Prostate gland (tissue), 2 donors: ENCODE data around the gene SNCB. TPM values are rescaled to one million over a fixed set of nuclear protein-coding genes. Genes with fewer than 3 reads are reported as not detected.

Experiments
- DNase-seq: peaks from one replicate; pipeline ENCODE4 v3.0.0-alpha.2; 2019; ENCODE audit warnings: low spot score
- H3K27ac ChIP-seq, 2 donors: fragments of 200-600 bp; sonication (generic); 2 replicates each; pipeline ENCODE4 v1.5.1; 2017 to 2019
- H3K27me3 ChIP-seq: fragments of 200-600 bp; sonication (generic); replicated peaks from 2 replicates; pipeline ENCODE4 v1.5.1; 2019; ENCODE audit not compliant: insufficient read depth
- H3K36me3 ChIP-seq, 2 donors: fragments of 200-600 bp; sonication (generic); 1 replicate in 1 of 2; 2 replicates in 1 of 2; pipeline versions ENCODE4 v1.5.1 to v1.8.1; 2017 to 2019
- H3K4me1 ChIP-seq: fragments of 200-600 bp; sonication (generic); replicated peaks from 2 replicates; pipeline ENCODE4 v1.5.1; 2019
- H3K4me3 ChIP-seq, 2 donors: fragments of 200-600 bp; sonication (generic); 2 replicates each; pipeline ENCODE4 v1.5.1; 2017 to 2019
- H3K9me3 ChIP-seq: fragments of 200-600 bp; sonication (generic); 2 replicates; pipeline ENCODE4 v1.5.1; 2017
- CTCF ChIP-seq, 4 experiments: fragments of 200-600 bp in 2 of 4; fragments of 450-650 bp in 2 of 4; sonication (generic) in 2 of 4; IDR thresholded peaks; 1 replicate in 3 of 4; 2 replicates in 1 of 4; pipeline ENCODE4 v1.5.1; 2016 to 2019; ENCODE audit warnings: antibody characterized with exemption in 4 of 4, mild to moderate bottlenecking in 2 of 4, moderate library complexity in 2 of 4
- POLR2A ChIP-seq: fragments of 450-650 bp; IDR thresholded peaks from one replicate; pipeline ENCODE4 v1.6.1; 2016; ENCODE audit warnings: antibody characterized with exemption, mild to moderate bottlenecking
- POLR2AphosphoS5 ChIP-seq: sonication (generic); formaldehyde crosslinking; IDR thresholded peaks from one replicate; pipeline ENCODE4 v1.6.1; 2017; ENCODE audit warnings: antibody characterized with exemption
- WGBS: methylation state at CpG from one replicate; pipeline ENCODE4 v1.1.5; 2018; 5-methylcytosine and 5-hydroxymethylcytosine counted together
- intact Hi-C: fragments of 100-400 bp; cut with DNase I; formaldehyde crosslinking; loops from one replicate; pipeline ENCODE4 v1.14.2; 2022
- total RNA-seq, 2 donors: library from RNA; depleted of rRNA; stranded (reverse); fragments of >200 nt; gene quantifications; one replicate each; pipeline ENCODE4 v1.1.0, GENCODE V29; 2016

Gene SNCB
- total RNA-seq, 2 donors from 2014 or later = not detected

GRCh38 chr5:176642675-176643490 is 12.5 kb upstream of the SNCB start:
- 46% methylated on average over 13 of the region's 15 CpGs for WGBS
- Histone ChIP-seq H3K4me1 (no peaks in the 10 kb centered on the region), H3K9me3 (no peaks in the 10 kb centered on the region), H3K36me3 (no peaks in the 10 kb centered on the region), H3K27me3 (no peaks in the 10 kb centered on the region), H3K27ac (no peak overlapping the region), H3K4me3 (no peak overlapping the region)
- TF ChIP-seq POLR2A (no peak), CTCF (IDR thresholded peaks at IDR 0.05) (no peak), POLR2AphosphoS5 (no peak)
- DNase-seq = no peak
- intact Hi-C loops = loop anchor here (10.0 kb wide), 1 partner anchor 228 kb away; the partner anchor contains the start of gene CLTB

- H3K27ac ChIP-seq = no peak overlapping the region
- intact Hi-C loops = loop anchor here (10.0 kb wide), 1 partner anchor 226 kb away; the partner anchor contains the start of gene CLTB
- no peaks in the 10 kb centered on the region for H3K27me3 ChIP-seq
- H3K4me3 ChIP-seq = no peak overlapping the region
- no peaks in the 10 kb centered on the region for H3K36me3 ChIP-seq
- no peak for TF ChIP-seq POLR2AphosphoS5
- TF ChIP-seq CTCF (IDR thresholded peaks at IDR 0.05) = no peak
- TF ChIP-seq POLR2A = no peak
- no peak for DNase-seq
- WGBS = 68% methylated on average over 4 of the region's 4 CpGs
- H3K9me3 ChIP-seq = no peaks in the 10 kb centered on the region
- H3K4me1 ChIP-seq = no peaks in the 10 kb centered on the region
Observed at GRCh38 chr5:176640616-176641015, 10.3 kb upstream of the SNCB start.

GRCh38 chr5:176639981-176640380 is 9.6 kb upstream of the SNCB start:
- Histone ChIP-seq H3K4me3 (no peak overlapping the region), H3K9me3 (no peaks in the 10 kb centered on the region), H3K36me3 (no peaks in the 10 kb centered on the region), H3K27me3 (no peaks in the 10 kb centered on the region), H3K4me1 (no peaks in the 10 kb centered on the region), H3K27ac (no peak overlapping the region)
- intact Hi-C loops = loop anchor here (10.0 kb wide), 1 partner anchor 225 kb away; the partner anchor contains the start of gene CLTB
- 9% methylated on average over 4 of the region's 4 CpGs for WGBS
- no peak for TF ChIP-seq POLR2A
- no peak for TF ChIP-seq POLR2AphosphoS5
- no peak for TF ChIP-seq CTCF (IDR thresholded peaks at IDR 0.05)
- DNase-seq = no peak

- WGBS = 66% methylated on average over 3 of the region's 4 CpGs
Observed at GRCh38 chr5:176639208-176639607, 8.9 kb upstream of the SNCB start.

More at GRCh38 chr5:176639208-176639607, 8.9 kb upstream of the SNCB start:
- Histone ChIP-seq H3K27ac (no peak overlapping the region), H3K4me1 (no peaks in the 10 kb centered on the region), H3K9me3 (no peaks in the 10 kb centered on the region), H3K27me3 (no peaks in the 10 kb centered on the region), H3K4me3 (no peak overlapping the region), H3K36me3 (no peaks in the 10 kb centered on the region)
- intact Hi-C loops = no loop called here
- TF ChIP-seq CTCF (IDR thresholded peaks at IDR 0.05) = no peak
- no peak for TF ChIP-seq POLR2AphosphoS5
- no peak for TF ChIP-seq POLR2A
- no peak for DNase-seq
